Activated CD4-positive, alpha-beta T cell treated with anti-CD3 and anti-CD28 coated beads, Interleukin-2, amount 50 U/mL, for 1 hour (primary cell): Measurements from ENCODE around the gene UBA52.
"Not testable (repeated sequence)": the region's sequence is repeated elsewhere in the genome, so short reads cannot be mapped to it uniquely, and the experiment has no call there.

Source experiments
- DNase-seq: peaks from one replicate; pipeline ENCODE4 v3.0.0-alpha.2; 2020

The UBA52 gene

DNA sequence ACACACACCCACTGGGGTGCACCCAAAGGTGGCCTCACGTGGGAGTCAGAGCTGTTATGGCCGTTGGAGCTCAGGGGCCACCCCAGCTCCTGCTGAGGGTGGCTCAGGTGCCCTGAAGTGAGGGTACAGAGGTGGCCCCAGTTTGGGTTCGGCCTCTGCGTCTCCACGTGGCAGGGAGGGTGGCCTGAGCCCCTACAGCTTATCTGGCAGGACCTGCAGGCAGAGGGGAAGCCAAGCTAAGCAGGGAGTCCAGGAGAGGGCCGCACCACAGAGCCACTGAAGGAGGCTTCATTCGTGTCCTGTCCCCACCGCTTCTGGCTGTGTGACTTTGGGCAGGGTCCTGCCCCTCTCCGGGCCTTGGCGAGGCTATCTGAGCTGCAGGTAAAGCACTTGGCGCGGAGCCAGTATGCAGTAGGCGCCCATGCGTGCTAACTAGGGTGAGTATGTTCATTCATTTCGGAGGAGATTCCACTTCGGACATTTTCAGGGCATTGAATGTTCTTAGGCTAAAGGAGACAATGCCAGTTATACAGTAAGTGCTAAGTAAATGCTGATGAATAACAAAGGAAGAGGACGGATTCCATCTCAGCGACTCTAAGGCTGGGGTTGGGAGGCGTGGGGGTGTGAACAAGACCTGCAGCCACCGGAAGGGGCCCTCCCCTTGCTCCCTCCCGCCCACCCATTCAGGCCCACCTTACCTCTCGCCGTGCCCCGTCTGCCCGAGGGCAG is 21.9 kb downstream of the UBA52 start:
- no peak for DNase-seq

GRCh38 chr19:18594096-18594823 is 22.6 kb downstream of the UBA52 start:
- peak; percentile 72 for DNase-seq

- no peak for DNase-seq
These were observed 23.2 kb downstream of the UBA52 start for GRCh38 chr19:18594824-18595373.

DNA sequence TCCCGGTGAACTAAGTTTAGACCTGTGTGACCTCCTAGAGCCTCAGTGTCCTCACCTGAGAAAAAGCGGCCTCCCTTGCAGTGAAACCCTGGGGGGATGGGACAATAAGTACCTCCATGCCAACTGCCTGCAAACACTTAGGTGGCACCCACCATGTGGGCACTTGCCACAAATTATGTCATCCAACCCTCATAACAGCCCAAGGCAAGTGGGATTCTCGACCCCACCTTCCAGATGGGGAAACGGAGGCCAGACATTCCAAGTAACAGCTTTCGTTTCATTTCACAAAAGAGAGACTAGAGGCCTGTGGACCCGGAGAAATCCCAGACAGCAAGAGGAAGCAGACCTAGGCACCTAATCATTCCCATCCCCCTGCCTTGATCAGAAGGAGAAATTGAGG is 23.8 kb downstream of the UBA52 start:
- no peak for DNase-seq

GRCh38 chr19:18596752-18597157 is 25.1 kb downstream of the UBA52 start:
- DNase-seq = no peak

DNA sequence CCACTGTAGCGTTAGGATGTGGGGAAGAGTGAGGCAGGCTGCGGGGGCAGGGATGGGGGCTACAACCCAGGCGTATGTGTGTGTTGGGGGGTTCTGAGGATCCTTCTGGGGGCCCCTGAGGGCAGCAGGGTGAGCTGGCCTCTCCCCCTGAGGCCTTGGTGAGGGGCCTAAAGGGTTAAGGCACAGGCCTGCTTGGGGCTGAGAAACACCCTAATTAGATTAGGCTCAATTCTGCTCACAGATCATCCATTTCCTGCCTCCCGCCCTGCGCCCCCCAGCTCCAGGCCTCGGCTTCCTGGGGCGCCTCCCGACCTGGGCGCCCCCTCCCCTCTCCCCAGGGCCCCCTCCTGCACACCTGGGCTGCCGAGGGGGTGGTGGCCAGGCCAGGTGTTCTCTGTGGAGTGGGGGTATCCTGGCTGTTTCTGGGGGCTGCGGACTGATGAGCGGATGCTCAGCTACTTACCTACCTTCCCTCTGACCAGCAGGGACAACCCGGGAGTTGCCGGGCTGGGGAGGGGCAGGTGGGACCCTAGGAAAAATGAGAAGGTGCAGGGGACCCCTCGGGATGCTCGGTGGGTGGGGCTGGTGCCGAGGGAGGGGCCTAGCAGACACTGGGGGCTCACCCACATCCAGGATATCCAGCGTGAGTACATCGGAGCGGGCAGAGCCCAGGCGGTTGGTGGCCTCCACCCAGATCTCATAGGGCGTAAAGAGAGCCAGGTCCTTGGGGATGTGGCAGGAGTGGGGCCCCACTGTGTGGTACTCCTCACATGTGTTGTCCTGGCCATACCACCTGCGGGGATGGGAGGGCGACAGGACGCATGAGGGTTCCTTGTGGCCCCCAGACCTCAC is 26.4 kb downstream of the UBA52 start:
- no peak for DNase-seq

DNA sequence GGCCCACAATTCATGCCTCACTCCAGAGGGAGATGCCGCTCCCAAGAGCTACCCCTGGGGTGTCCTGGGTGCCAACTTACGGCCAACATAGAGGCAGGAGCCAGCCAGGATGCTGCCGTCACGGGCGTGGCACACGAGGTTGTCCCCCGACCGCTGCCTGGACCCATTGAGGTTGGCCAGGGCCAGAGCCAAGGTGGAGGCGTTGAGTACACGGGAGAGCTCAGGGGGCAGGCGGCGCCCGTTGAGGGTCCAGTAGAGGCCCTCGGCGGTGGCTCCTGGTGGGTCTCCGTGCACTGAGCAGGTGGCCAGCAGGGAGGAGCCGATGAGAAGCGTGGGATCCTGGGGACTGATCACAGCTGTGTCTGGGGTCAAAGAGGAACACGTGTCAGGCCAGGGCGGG is 27.8 kb downstream of the UBA52 start:
- no peak for DNase-seq

GRCh38 chr19:18600692-18601397 is 29.2 kb downstream of the UBA52 start:
- not testable (repeated sequence) for DNase-seq

- no peak for DNase-seq
These were observed 30.2 kb downstream of the UBA52 start for GRCh38 chr19:18601875-18602274.

DNA sequence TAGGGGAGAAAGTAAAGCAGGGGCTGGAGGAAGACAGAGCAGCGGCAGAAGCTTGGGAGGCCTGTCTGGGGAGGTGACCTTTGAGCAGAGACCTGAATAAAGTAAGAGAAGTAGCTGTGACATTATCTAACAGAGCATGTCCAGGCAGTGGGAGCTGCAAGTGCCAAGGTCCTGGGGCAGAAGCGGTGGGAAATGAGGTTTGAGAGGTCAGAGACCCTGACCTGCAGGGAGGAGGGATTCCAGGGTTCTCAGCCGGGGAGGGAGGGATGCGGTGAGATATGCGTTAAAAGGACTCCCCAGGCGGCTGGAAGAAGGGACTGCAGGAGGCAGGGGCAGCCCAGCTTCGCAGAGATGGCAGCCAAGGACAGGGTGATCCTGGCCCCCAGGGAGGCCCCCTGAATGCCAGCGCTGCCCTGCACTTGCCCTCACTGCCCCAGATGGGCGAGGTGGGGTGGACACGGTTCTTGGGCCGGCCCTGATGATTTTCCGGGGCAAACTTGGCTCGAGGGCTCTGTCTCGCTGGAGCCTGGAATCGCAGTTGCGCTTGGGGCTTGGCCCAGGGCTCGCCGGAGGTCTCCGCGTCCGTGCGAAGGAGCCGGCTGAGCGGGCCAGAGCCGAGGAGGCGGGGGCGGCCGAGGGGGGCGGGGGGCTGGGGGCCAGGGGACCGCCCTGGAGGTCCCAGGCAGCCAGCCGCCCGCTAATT is 31.7 kb downstream of the UBA52 start:
- DNase-seq = no peak

DNA sequence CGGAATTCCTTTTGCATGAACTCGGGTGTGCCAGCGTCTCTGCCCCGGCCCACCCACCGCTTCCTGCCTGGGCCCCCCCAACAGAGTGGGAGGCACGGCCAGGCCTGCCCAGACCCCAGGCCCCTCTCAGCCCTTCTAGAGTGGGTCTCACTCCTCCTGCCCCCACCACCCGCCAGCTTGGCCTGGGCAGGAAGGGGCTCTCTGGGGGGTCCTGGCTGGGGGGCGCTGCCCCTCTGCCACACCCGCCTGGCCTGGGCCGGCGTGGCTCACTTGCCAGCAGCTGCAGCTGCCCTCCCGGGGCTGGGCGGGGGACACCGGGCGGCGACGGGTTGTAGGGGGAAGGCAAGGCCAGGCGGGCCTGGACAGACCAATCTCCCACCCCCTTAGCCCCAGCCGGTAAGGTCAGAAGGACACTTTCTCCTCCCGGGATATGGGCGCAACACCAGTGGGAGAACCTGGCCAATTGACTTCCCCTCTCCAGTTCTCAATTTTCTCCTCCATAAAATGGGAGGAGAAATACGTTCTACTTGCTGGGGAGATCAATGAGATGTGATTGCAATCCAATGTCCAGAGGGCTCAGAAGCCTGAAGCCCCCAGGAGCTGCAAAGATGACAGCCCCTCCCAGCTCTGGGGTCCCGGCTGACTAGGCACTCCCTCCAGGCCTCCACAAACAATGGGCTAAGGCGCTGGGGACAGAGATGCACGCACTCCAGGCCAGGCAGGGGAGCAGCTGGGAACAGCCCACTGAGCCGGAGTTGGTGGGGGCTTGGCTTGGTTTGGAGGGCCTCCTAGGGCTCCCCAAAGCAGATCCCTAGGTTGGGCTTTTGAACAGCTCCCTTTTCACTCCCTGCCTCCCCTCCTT is 32.5 kb downstream of the UBA52 start:
- DNase-seq = no peak

GRCh38 chr19:18604820-18605159 is 33.1 kb downstream of the UBA52 start:
- no peak for DNase-seq

- no peak for DNase-seq
These were observed 33.5 kb downstream of the UBA52 start for GRCh38 chr19:18605196-18605545.

GRCh38 chr19:18605546-18606280 is 34.1 kb downstream of the UBA52 start:
- DNase-seq = no peak

DNA sequence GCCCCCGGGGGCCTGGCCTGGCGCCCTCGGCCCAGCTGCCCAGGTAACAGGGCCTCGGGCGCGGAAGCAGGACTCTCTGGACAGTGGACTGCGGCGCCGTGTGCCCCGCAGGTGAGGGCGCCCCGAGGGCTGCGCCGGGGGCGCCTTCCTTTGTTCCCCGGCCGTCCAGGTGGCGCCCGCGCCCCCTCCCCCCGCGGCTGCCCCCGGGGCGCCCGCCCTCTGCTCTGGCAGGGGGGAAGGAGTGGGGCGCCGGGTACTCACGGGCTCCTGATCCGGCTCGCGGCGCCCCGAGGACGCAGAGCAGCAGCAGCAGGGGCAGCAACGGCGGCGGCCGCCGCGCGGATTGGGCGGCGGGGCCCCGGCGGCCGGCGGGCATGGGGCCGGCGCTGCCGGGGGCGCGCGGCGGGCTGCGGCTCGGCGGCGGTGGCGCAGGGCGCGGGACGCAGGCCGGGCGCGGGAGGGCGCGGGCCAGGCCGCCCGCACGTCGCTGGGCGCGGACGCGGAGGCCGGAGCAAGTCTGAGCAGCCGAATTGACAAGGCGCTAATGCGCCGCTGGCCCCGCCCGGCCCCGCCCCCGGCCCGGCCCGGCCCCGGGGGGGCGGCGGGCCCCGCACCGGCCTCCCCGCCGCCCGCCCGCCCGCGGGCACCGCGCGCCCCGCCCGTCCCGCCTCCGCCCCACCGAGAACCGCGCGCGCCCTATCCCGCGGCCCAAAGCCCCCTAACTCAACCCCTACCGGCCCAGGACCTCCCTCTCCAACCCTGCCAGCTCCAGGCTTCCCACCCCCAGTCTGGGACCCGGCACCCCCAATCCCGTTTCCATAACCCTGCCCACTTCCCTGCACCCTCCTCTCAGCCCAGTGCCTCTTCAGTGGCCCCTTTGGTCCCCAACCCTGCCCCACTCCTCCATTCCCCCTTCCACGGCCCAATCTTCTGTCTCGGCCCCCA is 34.9 kb downstream of the UBA52 start, which contains the start of gene CRLF1:
CRLF1 (minus strand) TSS at position 519 of the 945 bp plus-strand sequence; CDS start at position 376, 143 bp downstream.
- no peak for DNase-seq

- DNase-seq = peak; percentile 37
These were observed 35.8 kb downstream of the UBA52 start for GRCh38 chr19:18607226-18608101.

- DNase-seq = no peak
These were observed 36.6 kb downstream of the UBA52 start for GRCh38 chr19:18608102-18608804.
